Sigmoid colon (tissue), 4 donors: ENCODE results near the gene RNF144B.

Source experiments
- CTCF ChIP-seq, 4 experiments: fragments of 450-650 bp in 3 of 4; fragments of 200-600 bp in 1 of 4; IDR thresholded peaks; one replicate each; pipeline ENCODE4 v1.5.1; 2016 to 2019; ENCODE audit warnings: antibody characterized with exemption in 4 of 4, mild to moderate bottlenecking in 3 of 4, moderate library complexity in 2 of 4
- EP300 ChIP-seq, 4 donors: sonication (generic); formaldehyde crosslinking; IDR thresholded peaks; one replicate each; pipeline ENCODE4 v1.6.1; 2017; ENCODE audit warnings: antibody characterized with exemption in 4 of 4
- POLR2A ChIP-seq, 2 donors: fragments of 450-650 bp; IDR thresholded peaks; one replicate each; pipeline ENCODE4 v1.6.1; 2016; ENCODE audit warnings: antibody characterized with exemption in 2 of 2, mild to moderate bottlenecking in 2 of 2, moderate library complexity in 2 of 2
- POLR2AphosphoS5 ChIP-seq, 4 donors: sonication (generic); formaldehyde crosslinking; IDR thresholded peaks; one replicate each; pipeline ENCODE4 v1.6.1; 2017; ENCODE audit warnings: antibody characterized with exemption in 4 of 4

GRCh38 chr6:18380158-18380836 is 6.9 kb upstream of the RNF144B start:
- TF ChIP-seq POLR2AphosphoS5 (IDR thresholded peaks at IDR 0.05) (no peak), CTCF (IDR thresholded peaks at IDR 0.05) (no peak), POLR2A (IDR thresholded peaks at IDR 0.05) (no peak), EP300 (IDR thresholded peaks at IDR 0.05) (no peak)
